ENCODE data around the gene PTPRM. TPM values are rescaled to one million over a fixed set of nuclear protein-coding genes. Genes with fewer than 3 reads are reported as not detected.

Gene PTPRM
- total and polyA plus RNA-seq, 2 donors (not counting 3 experiments of a cell fraction or from before 2014, with no cell fraction given): 37.4 to 43.7 TPM

- dilution Hi-C loops (cut with MboI; ENCODE audit: extremely low pct_ligation_motif_present, low sequenced_read_pairs) (no loop called here), intact Hi-C loops (cut with micrococcal nuclease) (no loop called here)
- Histone ChIP-seq H3K4me3 (replicated peaks in 1 of 3; ENCODE audit: insufficient read depth in 1 of 3, low read depth in 1 of 3, low read length in 3 of 3) (no peak overlapping the region), H3K27me3 (ENCODE audit: control insufficient read depth in 2 of 2, insufficient read depth in 2 of 2, low read length in 2 of 2) (no peaks in the 10 kb centered on the region), H2AFZ (ENCODE audit: low read depth, low read length) (no peak overlapping the region), H3K4me2 (ENCODE audit: insufficient read depth, low read length) (no peak overlapping the region), H3K9ac (replicated peaks; ENCODE audit: extremely low read depth, insufficient read depth, low read length) (no peak overlapping the region), H3K36me3 (ENCODE audit: control insufficient read depth in 2 of 2, extremely low read depth in 1 of 2, insufficient read depth in 2 of 2, low read length in 2 of 2) (no peaks in the 10 kb centered on the region), H4K20me1 (replicated peaks; ENCODE audit: control insufficient read depth, extremely low read depth, insufficient read depth, low read length) (no peaks in the 10 kb centered on the region), H3K9me1 (replicated peaks; ENCODE audit: control insufficient read depth, extremely low read depth, insufficient read depth, low read length) (no peaks in the 10 kb centered on the region), H3K9me3 (replicated peaks; ENCODE audit: control insufficient read depth, insufficient read depth, low read length) (no peaks in the 10 kb centered on the region), H3K4me1 (ENCODE audit: control insufficient read depth, extremely low read depth, insufficient read depth, low read length) (no peaks in the 10 kb centered on the region), H3K79me2 (ENCODE audit: control insufficient read depth, insufficient read depth, low read length) (no peaks in the 10 kb centered on the region), H3K27ac (ENCODE audit: insufficient read depth, low read depth, low read length) (no peak overlapping the region)
- ChIA-PET CTCF (interaction anchor here (0.6 kb wide), 1 partner anchor 17 kb away, joined by 4 read pairs; no protein-coding TSS in a partner anchor), POLR2A (no interaction called here)
- no peak for FAIRE-seq
- BruUV-seq (replicated peaks): no TSS peak
- no peak for DNase-seq (ENCODE audit: low read depth, low spot score)
- TF ChIP-seq POLR2AphosphoS5 (IDR thresholded peaks at IDR 0.05; ENCODE audit: insufficient read depth, low read depth, low read length) (no peak), MYC (IDR thresholded peaks at IDR 0.05; ENCODE audit: low read depth, low read length) (no peak), FOS (IDR thresholded peaks at IDR 0.05; ENCODE audit: borderline replicate concordance, insufficient read depth, low read length) (no peak)
These were observed 75.3 kb downstream of the PTPRM start for GRCh38 chr18:7642331-7642890.

GRCh38 chr18:7645756-7646155, 78.6 kb downstream of the PTPRM start:
- Histone ChIP-seq H3K9ac (replicated peaks; ENCODE audit: extremely low read depth, insufficient read depth, low read length) (no peak overlapping the region), H4K20me1 (replicated peaks; ENCODE audit: control insufficient read depth, extremely low read depth, insufficient read depth, low read length) (no peaks in the 10 kb centered on the region), H3K4me3 (replicated peaks in 1 of 3; ENCODE audit: insufficient read depth in 1 of 3, low read depth in 1 of 3, low read length in 3 of 3) (no peak overlapping the region), H3K27ac (ENCODE audit: insufficient read depth, low read depth, low read length) (no peak overlapping the region), H3K36me3 (ENCODE audit: control insufficient read depth in 2 of 2, extremely low read depth in 1 of 2, insufficient read depth in 2 of 2, low read length in 2 of 2) (no peaks in the 10 kb centered on the region), H3K9me3 (replicated peaks; ENCODE audit: control insufficient read depth, insufficient read depth, low read length) (no peaks in the 10 kb centered on the region), H2AFZ (ENCODE audit: low read depth, low read length) (no peak overlapping the region), H3K79me2 (ENCODE audit: control insufficient read depth, insufficient read depth, low read length) (no peaks in the 10 kb centered on the region), H3K4me1 (ENCODE audit: control insufficient read depth, extremely low read depth, insufficient read depth, low read length) (no peaks in the 10 kb centered on the region), H3K4me2 (ENCODE audit: insufficient read depth, low read length) (no peak overlapping the region), H3K27me3 (ENCODE audit: control insufficient read depth in 2 of 2, insufficient read depth in 2 of 2, low read length in 2 of 2) (no peaks in the 10 kb centered on the region), H3K9me1 (replicated peaks; ENCODE audit: control insufficient read depth, extremely low read depth, insufficient read depth, low read length) (no peaks in the 10 kb centered on the region)
- ChIA-PET CTCF (no interaction called here), POLR2A (no interaction called here)
- BruUV-seq (replicated peaks): no TSS peak
- intact Hi-C loops (cut with micrococcal nuclease) (no loop called here), dilution Hi-C loops (cut with MboI; ENCODE audit: extremely low pct_ligation_motif_present, low sequenced_read_pairs) (no loop called here)
- TF ChIP-seq GATA2 (IDR thresholded peaks at IDR 0.05; ENCODE audit: insufficient read depth, insufficient read length, low read depth, low read length): no peak
- TF ChIP-seq CTCF (IDR thresholded peaks at IDR 0.05; ENCODE audit: extremely low read depth in 1 of 2, insufficient read depth in 1 of 2, low read depth in 1 of 2, low read length in 2 of 2): no peak
- TF ChIP-seq POLR2A (IDR thresholded peaks at IDR 0.05; ENCODE audit: low read depth, low read length): no peak
- TF ChIP-seq EZH2 (IDR thresholded peaks at IDR 0.05; ENCODE audit: borderline replicate concordance, low read depth, low read length, severe bottlenecking): no peak
- no peak for TF ChIP-seq POLR2AphosphoS5 (IDR thresholded peaks at IDR 0.05; ENCODE audit: insufficient read depth, low read depth, low read length)
- no peak for TF ChIP-seq FOS (IDR thresholded peaks at IDR 0.05; ENCODE audit: borderline replicate concordance, insufficient read depth, low read length)
- no peak for TF ChIP-seq MYC (IDR thresholded peaks at IDR 0.05; ENCODE audit: low read depth, low read length)
- no peak for TF ChIP-seq MAX (IDR thresholded peaks at IDR 0.05; ENCODE audit: insufficient read depth, insufficient read length)
- TF ChIP-seq JUN (IDR thresholded peaks at IDR 0.05; ENCODE audit: borderline replicate concordance, insufficient read depth, insufficient read length, low read depth): no peak
- FAIRE-seq (no peak), DNase-seq (ENCODE audit: low read depth, low spot score) (peak; percentile 21)

All from endothelial cell of umbilical vein (primary cell).